Measurements from ENCODE around the gene UBE3C.

DNA sequence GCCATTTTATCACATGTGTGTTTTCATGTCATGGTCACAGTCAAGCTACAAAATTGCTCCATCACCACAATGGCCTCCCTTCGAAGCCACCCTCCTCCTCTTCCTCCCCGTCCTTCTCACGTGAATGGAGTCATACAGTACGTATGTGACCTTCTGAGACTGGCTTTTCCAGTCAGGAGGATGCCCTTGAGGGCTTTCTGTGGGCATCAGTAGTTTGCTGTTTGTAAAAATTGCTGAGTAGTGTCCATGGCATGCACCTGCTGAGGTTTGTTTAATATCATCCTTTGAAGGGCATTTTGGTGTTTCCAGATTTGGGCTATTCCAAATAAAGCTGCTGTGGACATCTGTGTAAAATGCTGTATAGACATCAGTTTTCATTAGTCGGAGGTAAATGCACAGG is 5.9 kb upstream of the UBE3C start:
- TF ChIP-seq CREB1 (IDR thresholded peaks at IDR 0.05; ENCODE audit: low read depth): no peak
- TF ChIP-seq, protein P1, sequence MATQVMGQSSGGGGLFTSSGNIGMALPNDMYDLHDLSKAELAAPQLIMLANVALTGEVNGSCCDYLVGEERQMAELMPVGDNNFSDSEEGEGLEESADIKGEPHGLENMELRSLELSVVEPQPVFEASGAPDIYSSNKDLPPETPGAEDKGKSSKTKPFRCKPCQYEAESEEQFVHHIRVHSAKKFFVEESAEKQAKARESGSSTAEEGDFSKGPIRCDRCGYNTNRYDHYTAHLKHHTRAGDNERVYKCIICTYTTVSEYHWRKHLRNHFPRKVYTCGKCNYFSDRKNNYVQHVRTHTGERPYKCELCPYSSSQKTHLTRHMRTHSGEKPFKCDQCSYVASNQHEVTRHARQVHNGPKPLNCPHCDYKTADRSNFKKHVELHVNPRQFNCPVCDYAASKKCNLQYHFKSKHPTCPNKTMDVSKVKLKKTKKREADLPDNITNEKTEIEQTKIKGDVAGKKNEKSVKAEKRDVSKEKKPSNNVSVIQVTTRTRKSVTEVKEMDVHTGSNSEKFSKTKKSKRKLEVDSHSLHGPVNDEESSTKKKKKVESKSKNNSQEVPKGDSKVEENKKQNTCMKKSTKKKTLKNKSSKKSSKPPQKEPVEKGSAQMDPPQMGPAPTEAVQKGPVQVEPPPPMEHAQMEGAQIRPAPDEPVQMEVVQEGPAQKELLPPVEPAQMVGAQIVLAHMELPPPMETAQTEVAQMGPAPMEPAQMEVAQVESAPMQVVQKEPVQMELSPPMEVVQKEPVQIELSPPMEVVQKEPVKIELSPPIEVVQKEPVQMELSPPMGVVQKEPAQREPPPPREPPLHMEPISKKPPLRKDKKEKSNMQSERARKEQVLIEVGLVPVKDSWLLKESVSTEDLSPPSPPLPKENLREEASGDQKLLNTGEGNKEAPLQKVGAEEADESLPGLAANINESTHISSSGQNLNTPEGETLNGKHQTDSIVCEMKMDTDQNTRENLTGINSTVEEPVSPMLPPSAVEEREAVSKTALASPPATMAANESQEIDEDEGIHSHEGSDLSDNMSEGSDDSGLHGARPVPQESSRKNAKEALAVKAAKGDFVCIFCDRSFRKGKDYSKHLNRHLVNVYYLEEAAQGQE (IDR thresholded peaks at IDR 0.05; ENCODE audit: low read depth): no peak
- TF ChIP-seq YY1 (IDR thresholded peaks at IDR 0.05; ENCODE audit: low read depth): no peak
- TF ChIP-seq, protein P2, sequence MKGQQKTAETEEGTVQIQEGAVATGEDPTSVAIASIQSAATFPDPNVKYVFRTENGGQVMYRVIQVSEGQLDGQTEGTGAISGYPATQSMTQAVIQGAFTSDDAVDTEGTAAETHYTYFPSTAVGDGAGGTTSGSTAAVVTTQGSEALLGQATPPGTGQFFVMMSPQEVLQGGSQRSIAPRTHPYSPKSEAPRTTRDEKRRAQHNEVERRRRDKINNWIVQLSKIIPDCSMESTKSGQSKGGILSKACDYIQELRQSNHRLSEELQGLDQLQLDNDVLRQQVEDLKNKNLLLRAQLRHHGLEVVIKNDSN (IDR thresholded peaks at IDR 0.05): no peak
- TF ChIP-seq MAX (IDR thresholded peaks at IDR 0.05): no peak

Measured in Ishikawa (cell line).